ENCODE results near the gene PARP8. TPM values are rescaled to one million over a fixed set of nuclear protein-coding genes. Genes with fewer than 3 reads are reported as not detected.

PARP8 gene
- total and polyA plus RNA-seq, 9 of the 15 experiments (the other 6 are each of a cell fraction or from before 2014, with no cell fraction given): 0.03 to 0.31 TPM; not detected in 7

DNA sequence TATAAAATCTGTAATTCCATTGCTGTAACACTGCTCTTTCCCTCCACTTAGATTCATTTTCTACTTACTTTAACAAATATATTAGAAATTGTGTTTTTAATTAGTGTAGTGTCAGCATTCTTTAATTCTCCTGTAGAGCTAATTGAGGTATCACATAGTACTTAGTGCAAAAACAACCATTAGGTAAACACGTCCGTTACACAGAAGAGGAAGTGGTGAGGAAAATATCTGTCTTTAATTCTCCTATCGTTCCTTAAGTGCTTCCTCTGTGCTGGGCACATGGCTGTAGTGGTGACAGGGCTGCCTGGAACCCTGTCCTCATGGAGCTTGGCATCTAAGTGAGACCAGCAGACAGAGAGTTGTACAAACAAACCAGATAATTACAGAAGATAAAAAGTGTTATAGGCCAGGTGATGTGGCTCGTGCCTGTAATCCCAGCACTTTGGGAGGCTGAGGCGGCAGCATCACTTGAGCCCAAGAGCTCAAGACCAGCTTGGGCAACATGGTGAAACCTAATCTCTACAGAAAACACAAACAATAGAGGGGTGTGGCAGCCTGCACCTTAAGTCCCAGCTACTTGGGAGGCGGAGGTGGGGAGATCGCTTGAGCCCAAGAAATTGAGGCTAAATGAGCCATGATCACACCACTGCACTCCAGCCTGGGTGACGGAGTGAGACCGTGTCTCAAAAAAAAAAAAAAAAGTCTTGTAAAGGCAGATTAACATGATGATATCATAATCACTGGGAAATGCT lies 36.4 kb downstream of the PARP8 start:
- DNase-seq (ENCODE audit: extremely low read depth in 1 of 4, low spot score in 3 of 4): no peak
- BruUV-seq (replicated peaks): no TSS peak
- Histone ChIP-seq H3K36me3 (ENCODE audit: control insufficient read depth, insufficient read depth, low read length) (no peaks in the 10 kb centered on the region), H4K20me1 (replicated peaks; ENCODE audit: control insufficient read depth, insufficient read depth, low read length) (no peaks in the 10 kb centered on the region), H3K9me3 (replicated peaks; ENCODE audit: control insufficient read depth, insufficient read depth, low read depth, low read length) (peaks cover 2% of the 10 kb centered on the region), H3K4me1 (replicated peaks in 1 of 2; ENCODE audit: control insufficient read depth in 2 of 2, insufficient read depth in 2 of 2, low read length in 2 of 2) (no peaks in the 10 kb centered on the region), H3K27me3 (ENCODE audit: control insufficient read depth in 2 of 2, insufficient read depth in 2 of 2, low read length in 2 of 2) (no peaks in the 10 kb centered on the region), H3K79me2 (ENCODE audit: control insufficient read depth, insufficient read depth, low read length) (no peaks in the 10 kb centered on the region), H3K4me3 (no peak overlapping the region), H3K27ac (ENCODE audit: extremely low read depth, low read depth, low read length) (no peak overlapping the region), H2AFZ (ENCODE audit: low read depth, low read length) (no peak overlapping the region), H3K4me2 (ENCODE audit: insufficient read depth, low read length) (no peak overlapping the region), H3K9me1 (ENCODE audit: control insufficient read depth, insufficient read depth, low read length) (no peaks in the 10 kb centered on the region), H3K9ac (ENCODE audit: insufficient read depth in 1 of 2, low read depth in 2 of 2, low read length in 2 of 2) (no peak overlapping the region)
- ChIA-PET CTCF (ENCODE audit: low intra/inter-chr PET ratio) (no interaction called here), POLR2A (no interaction called here)
- in situ Hi-C loops (cut with MboI): no loop called here
- FAIRE-seq: no peak
- intact Hi-C loops (cut with micrococcal nuclease): no loop called here
- WGBS (ENCODE audit: insufficient coverage, low coverage, missing lambda C conversion rate): 1% methylated on average over 9 of the region's 9 CpGs
- ATAC-seq: no peak
- TF ChIP-seq TOE1 (IDR thresholded peaks at IDR 0.05; ENCODE audit: borderline replicate concordance): no peak
- TF ChIP-seq TOE1 (CRISPR knock-in tag; IDR thresholded peaks at IDR 0.05; ENCODE audit: borderline replicate concordance, low read depth): no peak
- no peak for TF ChIP-seq LEF1 (IDR thresholded peaks at IDR 0.05)
- no peak for TF ChIP-seq MAZ (CRISPR knock-in tag; conservative IDR thresholded peaks at IDR 0.05 in 1 of 2, IDR thresholded peaks at IDR 0.05 in 1 of 2)
- TF ChIP-seq CREB1 (IDR thresholded peaks at IDR 0.05): no peak
- no peak for TF ChIP-seq CREB1 (CRISPR knock-in tag; IDR thresholded peaks at IDR 0.05)
- no peak for TF ChIP-seq ZC3H4 (CRISPR knock-in tag; IDR thresholded peaks at IDR 0.05; ENCODE audit: borderline replicate concordance)
- TF ChIP-seq, protein P1, sequence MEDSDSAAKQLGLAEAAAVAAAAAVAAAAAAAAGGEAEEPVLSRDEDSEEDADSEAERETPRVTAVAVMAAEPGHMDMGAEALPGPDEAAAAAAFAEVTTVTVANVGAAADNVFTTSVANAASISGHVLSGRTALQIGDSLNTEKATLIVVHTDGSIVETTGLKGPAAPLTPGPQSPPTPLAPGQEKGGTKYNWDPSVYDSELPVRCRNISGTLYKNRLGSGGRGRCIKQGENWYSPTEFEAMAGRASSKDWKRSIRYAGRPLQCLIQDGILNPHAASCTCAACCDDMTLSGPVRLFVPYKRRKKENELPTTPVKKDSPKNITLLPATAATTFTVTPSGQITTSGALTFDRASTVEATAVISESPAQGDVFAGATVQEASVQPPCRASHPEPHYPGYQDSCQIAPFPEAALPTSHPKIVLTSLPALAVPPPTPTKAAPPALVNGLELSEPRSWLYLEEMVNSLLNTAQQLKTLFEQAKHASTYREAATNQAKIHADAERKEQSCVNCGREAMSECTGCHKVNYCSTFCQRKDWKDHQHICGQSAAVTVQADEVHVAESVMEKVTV (CRISPR knock-in tag; IDR thresholded peaks at IDR 0.05): no peak
- TF ChIP-seq, protein P2, sequence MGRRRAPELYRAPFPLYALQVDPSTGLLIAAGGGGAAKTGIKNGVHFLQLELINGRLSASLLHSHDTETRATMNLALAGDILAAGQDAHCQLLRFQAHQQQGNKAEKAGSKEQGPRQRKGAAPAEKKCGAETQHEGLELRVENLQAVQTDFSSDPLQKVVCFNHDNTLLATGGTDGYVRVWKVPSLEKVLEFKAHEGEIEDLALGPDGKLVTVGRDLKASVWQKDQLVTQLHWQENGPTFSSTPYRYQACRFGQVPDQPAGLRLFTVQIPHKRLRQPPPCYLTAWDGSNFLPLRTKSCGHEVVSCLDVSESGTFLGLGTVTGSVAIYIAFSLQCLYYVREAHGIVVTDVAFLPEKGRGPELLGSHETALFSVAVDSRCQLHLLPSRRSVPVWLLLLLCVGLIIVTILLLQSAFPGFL (CRISPR knock-in tag; IDR thresholded peaks at IDR 0.05): no peak
- no peak for TF ChIP-seq ZNF699 (CRISPR knock-in tag; IDR thresholded peaks at IDR 0.05; ENCODE audit: insufficient replicate concordance)
- 0 out of 2 replicates have a peak, but pooled peaks have one; percentile 36 for TF ChIP-seq MAFK (IDR thresholded peaks at IDR 0.05; ENCODE audit: low read length)
- TF ChIP-seq ZNF134 (CRISPR knock-in tag; conservative IDR thresholded peaks at IDR 0.05): no peak
- TF ChIP-seq, protein P3, sequence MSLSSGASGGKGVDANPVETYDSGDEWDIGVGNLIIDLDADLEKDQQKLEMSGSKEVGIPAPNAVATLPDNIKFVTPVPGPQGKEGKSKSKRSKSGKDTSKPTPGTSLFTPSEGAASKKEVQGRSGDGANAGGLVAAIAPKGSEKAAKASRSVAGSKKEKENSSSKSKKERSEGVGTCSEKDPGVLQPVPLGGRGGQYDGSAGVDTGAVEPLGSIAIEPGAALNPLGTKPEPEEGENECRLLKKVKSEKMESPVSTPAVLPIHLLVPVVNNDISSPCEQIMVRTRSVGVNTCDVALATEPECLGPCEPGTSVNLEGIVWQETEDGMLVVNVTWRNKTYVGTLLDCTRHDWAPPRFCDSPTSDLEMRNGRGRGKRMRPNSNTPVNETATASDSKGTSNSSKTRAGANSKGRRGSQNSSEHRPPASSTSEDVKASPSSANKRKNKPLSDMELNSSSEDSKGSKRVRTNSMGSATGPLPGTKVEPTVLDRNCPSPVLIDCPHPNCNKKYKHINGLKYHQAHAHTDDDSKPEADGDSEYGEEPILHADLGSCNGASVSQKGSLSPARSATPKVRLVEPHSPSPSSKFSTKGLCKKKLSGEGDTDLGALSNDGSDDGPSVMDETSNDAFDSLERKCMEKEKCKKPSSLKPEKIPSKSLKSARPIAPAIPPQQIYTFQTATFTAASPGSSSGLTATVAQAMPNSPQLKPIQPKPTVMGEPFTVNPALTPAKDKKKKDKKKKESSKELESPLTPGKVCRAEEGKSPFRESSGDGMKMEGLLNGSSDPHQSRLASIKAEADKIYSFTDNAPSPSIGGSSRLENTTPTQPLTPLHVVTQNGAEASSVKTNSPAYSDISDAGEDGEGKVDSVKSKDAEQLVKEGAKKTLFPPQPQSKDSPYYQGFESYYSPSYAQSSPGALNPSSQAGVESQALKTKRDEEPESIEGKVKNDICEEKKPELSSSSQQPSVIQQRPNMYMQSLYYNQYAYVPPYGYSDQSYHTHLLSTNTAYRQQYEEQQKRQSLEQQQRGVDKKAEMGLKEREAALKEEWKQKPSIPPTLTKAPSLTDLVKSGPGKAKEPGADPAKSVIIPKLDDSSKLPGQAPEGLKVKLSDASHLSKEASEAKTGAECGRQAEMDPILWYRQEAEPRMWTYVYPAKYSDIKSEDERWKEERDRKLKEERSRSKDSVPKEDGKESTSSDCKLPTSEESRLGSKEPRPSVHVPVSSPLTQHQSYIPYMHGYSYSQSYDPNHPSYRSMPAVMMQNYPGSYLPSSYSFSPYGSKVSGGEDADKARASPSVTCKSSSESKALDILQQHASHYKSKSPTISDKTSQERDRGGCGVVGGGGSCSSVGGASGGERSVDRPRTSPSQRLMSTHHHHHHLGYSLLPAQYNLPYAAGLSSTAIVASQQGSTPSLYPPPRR (CRISPR knock-in tag; IDR thresholded peaks at IDR 0.05; ENCODE audit: borderline replicate concordance): no peak
- TF ChIP-seq NONO (IDR thresholded peaks at IDR 0.05; ENCODE audit: low read depth in 2 of 2, low read length in 1 of 2): no peak
- no peak for TF ChIP-seq RFX1 (IDR thresholded peaks at IDR 0.05)
